Measurements from ENCODE around the gene THRAP3.

DNA sequence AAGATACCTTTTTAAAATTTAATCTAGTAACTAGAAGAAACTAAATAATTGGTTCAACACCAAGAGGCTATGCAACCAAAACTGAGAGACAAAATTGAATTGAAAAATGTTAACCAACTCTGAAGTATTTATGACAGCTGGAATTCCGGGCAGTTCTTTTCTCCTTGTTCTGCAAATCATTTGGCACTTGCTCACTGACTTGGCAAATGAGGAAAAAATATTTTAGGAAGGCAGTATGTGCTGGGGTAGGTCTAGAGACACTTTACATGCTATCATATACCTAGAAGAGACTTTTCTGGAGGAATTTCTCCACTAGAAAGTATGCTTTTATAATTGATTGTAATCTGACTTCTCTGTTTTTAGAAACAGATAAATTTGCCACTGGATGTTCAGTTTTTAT, 59.8 kb downstream of the THRAP3 start:
- TF ChIP-seq POLR2AphosphoS5 (IDR thresholded peaks at IDR 0.05; ENCODE audit: low read depth, low read length) (no peak), POLR2A (IDR thresholded peaks at IDR 0.05; ENCODE audit: low read depth, low read length) (no peak), TAF1 (IDR thresholded peaks at IDR 0.05; ENCODE audit: borderline replicate concordance, low read depth, low read length) (no peak)

All from GM12892 (cell line).